Smooth muscle cell of the brain vasculature (primary cell): ENCODE measurements around the gene POMZP3.
"Not testable (repeated sequence)": the region's sequence is repeated elsewhere in the genome, so short reads cannot be mapped to it uniquely, and the experiment has no call there.

ENCODE experiments used
- DNase-seq: peaks from one replicate; pipeline ENCODE4 v3.0.0-alpha.2; 2012; ENCODE audit warnings: low read depth, low spot score

Gene POMZP3

GRCh38 chr7:76588586-76588985 is 38.5 kb downstream of the POMZP3 start:
- DNase-seq = not testable (repeated sequence)

GRCh38 chr7:76586585-76587315 is 40.3 kb downstream of the POMZP3 start:
- not testable (repeated sequence) for DNase-seq

DNA sequence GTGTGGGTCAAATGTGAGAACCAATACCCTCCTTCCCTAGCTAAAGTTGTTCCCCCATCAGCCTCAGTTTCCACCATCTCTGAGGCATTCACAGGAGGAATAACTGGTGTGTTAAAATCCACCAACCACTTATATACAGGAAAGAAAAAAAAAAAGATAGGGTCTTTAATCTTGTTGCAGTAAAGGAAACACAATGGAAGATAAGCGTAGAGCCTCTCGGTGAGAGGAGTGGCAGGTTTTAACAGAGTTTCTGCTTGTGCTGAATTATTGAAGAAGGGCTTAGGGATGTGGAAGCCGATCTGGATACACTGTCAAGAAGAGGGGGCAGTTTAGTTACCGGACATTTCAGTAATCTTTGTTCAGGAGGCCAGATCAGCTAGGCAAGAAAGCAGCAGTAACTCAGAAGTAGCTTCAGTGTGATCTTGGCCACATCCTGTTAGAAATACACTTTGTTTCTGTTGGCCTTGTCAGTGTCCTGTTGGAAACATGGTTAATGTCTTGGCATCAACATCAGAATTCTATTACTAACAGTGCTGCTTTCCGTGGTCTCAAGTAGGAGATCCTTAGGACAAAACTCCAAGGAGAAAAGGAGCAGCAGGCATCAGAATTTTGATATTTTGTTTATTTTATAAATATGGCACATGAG is 43.3 kb downstream of the POMZP3 start:
- DNase-seq = not testable (repeated sequence)

DNA sequence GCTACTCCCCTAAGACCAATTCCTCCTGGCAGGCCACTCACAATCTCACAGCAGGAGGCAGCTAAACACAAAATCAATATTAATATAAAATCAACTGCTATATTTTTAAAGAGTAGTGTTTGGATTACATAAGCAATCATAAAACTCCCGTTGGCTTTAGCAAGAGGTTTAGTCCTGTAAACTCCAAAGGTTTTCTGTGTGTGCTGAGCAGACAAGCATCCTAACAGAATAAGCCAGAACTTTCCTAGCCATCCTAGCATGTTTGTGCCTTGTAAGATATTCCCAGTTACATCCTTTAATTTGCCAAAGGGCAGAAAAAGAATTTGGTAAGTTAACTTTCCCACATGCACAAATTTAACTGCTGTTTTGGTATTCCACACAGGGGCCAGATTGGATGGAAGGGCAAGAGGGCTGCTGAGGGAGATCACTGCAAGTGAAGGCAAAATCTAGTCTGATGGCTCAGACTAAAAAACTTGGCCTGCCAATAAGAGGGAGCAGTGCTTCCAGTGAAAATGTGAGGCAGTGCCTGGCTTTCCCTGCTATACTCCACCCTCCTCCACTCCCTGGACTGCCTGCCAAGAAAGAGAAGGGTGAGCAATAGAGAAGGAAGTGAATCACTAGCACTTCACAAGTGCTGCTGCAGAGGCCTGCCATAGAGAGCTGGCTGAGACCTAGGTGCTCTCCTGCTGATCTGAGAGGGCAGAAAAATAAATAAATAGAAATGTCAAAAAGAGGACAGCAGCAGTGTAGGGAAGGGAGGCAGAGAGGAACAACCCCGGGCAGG is 44.0 kb downstream of the POMZP3 start:
- DNase-seq = peak; percentile 49

GRCh38 chr7:76575919-76576655 is 51.0 kb downstream of the POMZP3 start:
- not testable (repeated sequence) for DNase-seq

GRCh38 chr7:76575431-76575830 is 51.6 kb downstream of the POMZP3 start:
- DNase-seq = not testable (repeated sequence)

DNA sequence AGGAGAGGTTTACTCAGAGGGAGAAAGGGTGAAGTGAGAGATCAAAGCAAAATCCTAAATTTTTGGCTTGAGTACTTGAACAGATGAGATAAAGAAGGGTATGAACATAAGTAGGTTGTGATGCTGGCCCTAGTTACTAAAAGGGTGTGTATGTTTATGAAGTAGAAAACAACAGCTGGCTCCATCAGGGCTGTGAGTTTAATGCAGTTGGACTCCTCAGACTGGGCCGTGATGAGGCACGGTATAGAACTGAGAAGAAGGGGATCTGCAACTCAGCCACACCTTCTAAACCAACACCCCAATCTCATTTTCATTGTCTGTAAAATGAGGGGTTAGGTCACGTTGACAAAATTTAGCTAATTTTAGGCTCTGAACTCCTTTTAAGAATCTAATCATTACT is 54.8 kb downstream of the POMZP3 start:
- DNase-seq = not testable (repeated sequence)

- DNase-seq = not testable (repeated sequence)
Observed at GRCh38 chr7:76570324-76570775, 56.7 kb downstream of the POMZP3 start.

- not testable (repeated sequence) for DNase-seq
Observed at GRCh38 chr7:76568742-76569141, 58.3 kb downstream of the POMZP3 start.

GRCh38 chr7:76567753-76568152 is 59.3 kb downstream of the POMZP3 start:
- not testable (repeated sequence) for DNase-seq

DNA sequence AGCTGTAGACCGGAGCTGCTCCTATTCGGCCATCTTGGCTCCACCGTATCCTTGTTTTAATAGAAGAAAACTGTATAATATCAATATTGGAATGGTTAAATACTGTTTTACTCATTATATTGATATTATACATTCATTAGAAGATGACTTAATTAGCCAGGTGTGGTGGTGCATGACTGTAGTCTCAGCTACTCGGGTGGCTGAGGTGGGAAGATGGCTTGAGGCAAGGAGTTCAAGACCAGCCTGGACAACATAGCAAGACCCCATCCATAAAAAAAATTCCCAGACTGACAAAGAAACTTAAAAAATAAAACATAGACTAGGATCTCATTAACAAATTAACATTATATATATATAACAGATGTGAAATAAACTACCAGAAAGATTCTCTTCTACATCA is 59.8 kb downstream of the POMZP3 start:
- DNase-seq = not testable (repeated sequence)

DNA sequence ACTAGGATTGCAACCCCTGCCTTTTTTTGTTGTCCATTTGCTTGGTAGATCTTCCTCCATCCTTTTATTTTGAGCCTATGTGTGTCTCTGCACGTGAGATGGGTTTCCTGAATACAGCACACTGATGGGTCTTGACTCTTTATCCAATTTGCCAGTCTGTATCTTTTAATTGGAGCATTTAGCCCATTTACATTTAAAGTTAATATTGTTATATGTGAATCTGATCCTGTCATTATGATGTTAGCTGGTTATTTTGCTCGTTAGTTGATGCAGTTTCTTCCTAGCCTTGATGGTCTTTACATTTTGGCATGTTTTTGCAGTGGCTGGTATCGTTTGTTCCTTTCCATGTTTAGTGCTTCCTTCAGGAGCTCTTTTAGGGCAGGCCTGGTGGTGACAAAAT is 62.1 kb downstream of the POMZP3 start:
- not testable (repeated sequence) for DNase-seq

DNA sequence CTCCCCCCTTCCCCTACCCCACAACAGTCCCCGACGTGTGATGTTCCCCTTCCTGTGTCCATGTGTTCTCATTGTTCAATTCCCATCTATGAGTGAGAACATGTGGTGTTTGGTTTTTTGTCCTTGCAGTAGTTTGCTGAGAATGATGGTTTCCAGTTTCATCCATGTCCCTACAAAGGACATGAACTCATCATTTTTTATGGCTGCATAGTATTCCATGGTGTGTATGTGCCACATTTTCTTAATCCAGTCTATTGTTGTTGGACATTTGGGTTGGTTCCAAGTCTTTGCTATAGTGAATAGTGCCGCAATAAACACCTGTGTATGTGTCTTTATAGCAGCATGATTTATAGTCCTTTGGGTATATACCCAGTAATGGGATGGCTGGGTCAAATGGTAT is 65.7 kb downstream of the POMZP3 start:
- not testable (repeated sequence) for DNase-seq

- not testable (repeated sequence) for DNase-seq
Observed at GRCh38 chr7:76560157-76560556, 66.9 kb downstream of the POMZP3 start.
